ENCODE results near the gene TMCC3. TPM values are rescaled to one million over a fixed set of nuclear protein-coding genes. Genes with fewer than 3 reads are reported as not detected.

Gene TMCC3
- polyA plus RNA-seq, 1 donor from 2014 or later: 1.9 TPM

- Histone ChIP-seq H3K27ac (ENCODE audit: low read length) (no peak overlapping the region), H3K4me2 (ENCODE audit: low read length) (no peak overlapping the region), H3K9me3 (ENCODE audit: low read length) (no peaks in the 10 kb centered on the region), H3K36me3 (ENCODE audit: insufficient read depth, low read length) (no peaks in the 10 kb centered on the region), H3K4me3 (ENCODE audit: low read length) (no peak overlapping the region), H3K27me3 (ENCODE audit: insufficient read depth, low read depth, low read length) (no peaks in the 10 kb centered on the region), H3F3A (ENCODE audit: insufficient read depth, low read length, poor library complexity, severe bottlenecking) (no peaks in the 10 kb centered on the region), H3K9me2 (ENCODE audit: insufficient read depth, low read length) (no peaks in the 10 kb centered on the region), H3K9ac (ENCODE audit: low read length) (no peak overlapping the region), H2AFZ (ENCODE audit: low read depth, low read length) (no peak overlapping the region), H3K79me2 (replicated peaks; ENCODE audit: insufficient read depth, low read length) (no peaks in the 10 kb centered on the region), H4K20me1 (ENCODE audit: insufficient read depth) (no peaks in the 10 kb centered on the region)
- TF ChIP-seq RAD21 (conservative IDR thresholded peaks at IDR 0.05): no peak
Observed at GRCh38 chr12:94687891-94688290, 37.5 kb upstream of the TMCC3 start.

- H3K9me3 ChIP-seq (ENCODE audit: low read length): no peaks in the 10 kb centered on the region
- H3K79me2 ChIP-seq (replicated peaks; ENCODE audit: insufficient read depth, low read length): no peaks in the 10 kb centered on the region
- H3K9ac ChIP-seq (ENCODE audit: low read length): no peak overlapping the region
- H3K4me3 ChIP-seq (ENCODE audit: low read length): no peak overlapping the region
- no peak overlapping the region for H3K27ac ChIP-seq (ENCODE audit: low read length)
- H3K9me2 ChIP-seq (ENCODE audit: insufficient read depth, low read length): no peaks in the 10 kb centered on the region
- H2AFZ ChIP-seq (ENCODE audit: low read depth, low read length): no peak overlapping the region
- H3K27me3 ChIP-seq (ENCODE audit: insufficient read depth, low read depth, low read length): no peaks in the 10 kb centered on the region
- no peak for TF ChIP-seq REST (IDR thresholded peaks at IDR 0.05; ENCODE audit: borderline replicate concordance)
- no peaks in the 10 kb centered on the region for H4K20me1 ChIP-seq (ENCODE audit: insufficient read depth)
- H3K4me2 ChIP-seq (ENCODE audit: low read length): no peak overlapping the region
- H3F3A ChIP-seq (ENCODE audit: insufficient read depth, low read length, poor library complexity, severe bottlenecking): no peaks in the 10 kb centered on the region
- no peaks in the 10 kb centered on the region for H3K36me3 ChIP-seq (ENCODE audit: insufficient read depth, low read length)
Observed at GRCh38 chr12:94686834-94687628, 36.7 kb upstream of the TMCC3 start.

GRCh38 chr12:94684416-94685142 is 34.2 kb upstream of the TMCC3 start:
- Histone ChIP-seq H3K4me3 (ENCODE audit: low read length) (no peak overlapping the region), H3K9me3 (ENCODE audit: low read length) (no peaks in the 10 kb centered on the region), H4K20me1 (ENCODE audit: insufficient read depth) (no peaks in the 10 kb centered on the region), H3K79me2 (replicated peaks; ENCODE audit: insufficient read depth, low read length) (no peaks in the 10 kb centered on the region), H3F3A (ENCODE audit: insufficient read depth, low read length, poor library complexity, severe bottlenecking) (no peaks in the 10 kb centered on the region), H2AFZ (ENCODE audit: low read depth, low read length) (no peak overlapping the region), H3K9ac (ENCODE audit: low read length) (no peak overlapping the region), H3K4me2 (ENCODE audit: low read length) (no peak overlapping the region), H3K9me2 (ENCODE audit: insufficient read depth, low read length) (no peaks in the 10 kb centered on the region), H3K36me3 (ENCODE audit: insufficient read depth, low read length) (no peaks in the 10 kb centered on the region), H3K27me3 (ENCODE audit: insufficient read depth, low read depth, low read length) (no peaks in the 10 kb centered on the region), H3K27ac (ENCODE audit: low read length) (no peak overlapping the region)
- TF ChIP-seq CTCF (IDR thresholded peaks at IDR 0.05; ENCODE audit: poor library complexity, severe bottlenecking) (no peak), EP300 (conservative IDR thresholded peaks at IDR 0.05; ENCODE audit: poor library complexity, severe bottlenecking) (no peak), RAD21 (conservative IDR thresholded peaks at IDR 0.05) (no peak), REST (IDR thresholded peaks at IDR 0.05; ENCODE audit: borderline replicate concordance) (no peak), EZH2 (IDR thresholded peaks at IDR 0.05; ENCODE audit: borderline replicate concordance, insufficient read depth, low read length, poor library complexity, severe bottlenecking) (no peak)

Data from neural cell (in vitro differentiated cells).